Endothelial cell of umbilical vein (primary cell): ENCODE results near the gene PTS.

ENCODE experiments used
- EZH2 ChIP-seq: IDR thresholded peaks from 2 replicates; pipeline ENCODE4 v1.6.1; 2012; ENCODE audit warnings: borderline replicate concordance, low read depth, mild to moderate bottlenecking, moderate library complexity, low read length, inconsistent platforms; ENCODE audit not compliant: severe bottlenecking
- POLR2A ChIP-seq: IDR thresholded peaks from 2 replicates; pipeline ENCODE4 v1.6.1; 2012; ENCODE audit warnings: low read depth, mild to moderate bottlenecking, control low read depth, low read length
- POLR2AphosphoS5 ChIP-seq: IDR thresholded peaks from 2 replicates; pipeline ENCODE4 v1.6.1; 2012; ENCODE audit warnings: low read depth, mild to moderate bottlenecking, control low read depth, low read length, moderate library complexity; ENCODE audit not compliant: insufficient read depth
- TF ChIP-seq, protein P1 (sequence below), 2 donors: IDR thresholded peaks; 1 replicate in 1 of 2; 2 replicates in 1 of 2; pipeline ENCODE4 v1.5.1; 2011; ENCODE audit warnings: low read length in 2 of 2, mild to moderate bottlenecking in 2 of 2, moderate library complexity in 2 of 2, control low read depth in 1 of 2, inconsistent platforms in 1 of 2, low read depth in 1 of 2; ENCODE audit not compliant: insufficient read depth in 1 of 2; ENCODE audit errors: extremely low read depth in 1 of 2

- TF ChIP-seq, protein P1, sequence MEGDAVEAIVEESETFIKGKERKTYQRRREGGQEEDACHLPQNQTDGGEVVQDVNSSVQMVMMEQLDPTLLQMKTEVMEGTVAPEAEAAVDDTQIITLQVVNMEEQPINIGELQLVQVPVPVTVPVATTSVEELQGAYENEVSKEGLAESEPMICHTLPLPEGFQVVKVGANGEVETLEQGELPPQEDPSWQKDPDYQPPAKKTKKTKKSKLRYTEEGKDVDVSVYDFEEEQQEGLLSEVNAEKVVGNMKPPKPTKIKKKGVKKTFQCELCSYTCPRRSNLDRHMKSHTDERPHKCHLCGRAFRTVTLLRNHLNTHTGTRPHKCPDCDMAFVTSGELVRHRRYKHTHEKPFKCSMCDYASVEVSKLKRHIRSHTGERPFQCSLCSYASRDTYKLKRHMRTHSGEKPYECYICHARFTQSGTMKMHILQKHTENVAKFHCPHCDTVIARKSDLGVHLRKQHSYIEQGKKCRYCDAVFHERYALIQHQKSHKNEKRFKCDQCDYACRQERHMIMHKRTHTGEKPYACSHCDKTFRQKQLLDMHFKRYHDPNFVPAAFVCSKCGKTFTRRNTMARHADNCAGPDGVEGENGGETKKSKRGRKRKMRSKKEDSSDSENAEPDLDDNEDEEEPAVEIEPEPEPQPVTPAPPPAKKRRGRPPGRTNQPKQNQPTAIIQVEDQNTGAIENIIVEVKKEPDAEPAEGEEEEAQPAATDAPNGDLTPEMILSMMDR (IDR thresholded peaks at IDR 0.05; ENCODE audit: extremely low read depth in 1 of 2, insufficient read depth in 1 of 2, low read depth in 1 of 2, low read length in 2 of 2) = no peak
- TF ChIP-seq EZH2 (no peak), POLR2A (no peak), POLR2AphosphoS5 (no peak)
These were observed 42.2 kb downstream of the PTS start for GRCh38 chr11:112268406-112268805.
